Measurements from ENCODE around the gene NOC2L.
A peak's percentile ranks its signal among the peaks of the same experiment; 100 is the strongest.

The NOC2L gene

DNA sequence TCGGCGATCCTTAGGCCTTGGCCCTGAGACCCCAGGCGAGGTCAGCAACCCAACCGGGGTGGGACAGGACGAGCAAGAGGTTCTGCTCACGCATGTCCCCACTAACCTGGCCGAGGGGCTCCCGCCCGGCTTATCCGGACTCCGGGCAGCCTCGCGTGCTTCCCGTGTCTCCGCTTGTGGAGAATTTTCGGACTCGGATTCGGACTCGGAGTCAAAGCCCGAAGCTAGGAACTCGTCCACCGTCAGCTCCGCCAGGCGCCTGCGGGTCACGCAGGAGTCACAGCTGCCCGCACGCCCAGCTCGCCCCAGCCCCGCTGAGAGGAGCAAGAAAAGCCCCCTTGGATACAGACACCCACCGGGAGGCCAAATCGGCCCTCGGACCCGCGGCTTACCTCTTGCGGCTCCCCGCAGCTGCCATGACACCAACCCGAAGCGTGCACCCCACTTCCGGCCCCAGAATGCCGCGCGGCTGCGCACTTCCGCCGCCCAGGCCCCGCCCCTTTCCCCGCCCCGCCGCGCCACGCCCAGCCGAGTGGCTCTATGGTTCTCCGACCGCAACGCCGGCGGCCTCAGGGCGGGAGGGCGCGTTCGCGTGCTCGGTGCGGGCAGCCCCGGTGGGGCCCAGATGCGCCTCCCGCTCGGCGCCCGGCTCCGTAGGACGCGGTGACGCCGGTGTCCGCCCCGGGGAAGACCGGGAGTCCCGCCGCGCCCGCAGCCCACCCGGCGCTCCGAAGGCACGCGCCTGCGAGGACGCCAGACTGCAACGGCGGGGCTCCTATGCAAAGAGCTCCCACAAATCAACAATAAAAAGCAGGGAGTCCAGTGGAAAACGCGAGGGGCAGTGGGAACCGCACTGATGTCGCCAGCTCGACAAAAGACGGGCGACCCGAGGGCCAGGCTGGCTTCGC lies at the start of gene NOC2L:
Gene NOC2L (minus strand): TSS at position 434 of the 908 bp plus-strand sequence. CDS start 16 bp downstream, at position 418.
- TF ChIP-seq, protein P1, sequence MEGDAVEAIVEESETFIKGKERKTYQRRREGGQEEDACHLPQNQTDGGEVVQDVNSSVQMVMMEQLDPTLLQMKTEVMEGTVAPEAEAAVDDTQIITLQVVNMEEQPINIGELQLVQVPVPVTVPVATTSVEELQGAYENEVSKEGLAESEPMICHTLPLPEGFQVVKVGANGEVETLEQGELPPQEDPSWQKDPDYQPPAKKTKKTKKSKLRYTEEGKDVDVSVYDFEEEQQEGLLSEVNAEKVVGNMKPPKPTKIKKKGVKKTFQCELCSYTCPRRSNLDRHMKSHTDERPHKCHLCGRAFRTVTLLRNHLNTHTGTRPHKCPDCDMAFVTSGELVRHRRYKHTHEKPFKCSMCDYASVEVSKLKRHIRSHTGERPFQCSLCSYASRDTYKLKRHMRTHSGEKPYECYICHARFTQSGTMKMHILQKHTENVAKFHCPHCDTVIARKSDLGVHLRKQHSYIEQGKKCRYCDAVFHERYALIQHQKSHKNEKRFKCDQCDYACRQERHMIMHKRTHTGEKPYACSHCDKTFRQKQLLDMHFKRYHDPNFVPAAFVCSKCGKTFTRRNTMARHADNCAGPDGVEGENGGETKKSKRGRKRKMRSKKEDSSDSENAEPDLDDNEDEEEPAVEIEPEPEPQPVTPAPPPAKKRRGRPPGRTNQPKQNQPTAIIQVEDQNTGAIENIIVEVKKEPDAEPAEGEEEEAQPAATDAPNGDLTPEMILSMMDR (IDR thresholded peaks at IDR 0.05; ENCODE audit: low read depth, low read length, missing control alignments) = no peak
- peak within 1 kb of the TSS; percentile 100 for H3K4me3 ChIP-seq (ENCODE audit: low read depth, low read length)
- DNase-seq (ENCODE audit: low read depth) = peak; percentile 54

DNA sequence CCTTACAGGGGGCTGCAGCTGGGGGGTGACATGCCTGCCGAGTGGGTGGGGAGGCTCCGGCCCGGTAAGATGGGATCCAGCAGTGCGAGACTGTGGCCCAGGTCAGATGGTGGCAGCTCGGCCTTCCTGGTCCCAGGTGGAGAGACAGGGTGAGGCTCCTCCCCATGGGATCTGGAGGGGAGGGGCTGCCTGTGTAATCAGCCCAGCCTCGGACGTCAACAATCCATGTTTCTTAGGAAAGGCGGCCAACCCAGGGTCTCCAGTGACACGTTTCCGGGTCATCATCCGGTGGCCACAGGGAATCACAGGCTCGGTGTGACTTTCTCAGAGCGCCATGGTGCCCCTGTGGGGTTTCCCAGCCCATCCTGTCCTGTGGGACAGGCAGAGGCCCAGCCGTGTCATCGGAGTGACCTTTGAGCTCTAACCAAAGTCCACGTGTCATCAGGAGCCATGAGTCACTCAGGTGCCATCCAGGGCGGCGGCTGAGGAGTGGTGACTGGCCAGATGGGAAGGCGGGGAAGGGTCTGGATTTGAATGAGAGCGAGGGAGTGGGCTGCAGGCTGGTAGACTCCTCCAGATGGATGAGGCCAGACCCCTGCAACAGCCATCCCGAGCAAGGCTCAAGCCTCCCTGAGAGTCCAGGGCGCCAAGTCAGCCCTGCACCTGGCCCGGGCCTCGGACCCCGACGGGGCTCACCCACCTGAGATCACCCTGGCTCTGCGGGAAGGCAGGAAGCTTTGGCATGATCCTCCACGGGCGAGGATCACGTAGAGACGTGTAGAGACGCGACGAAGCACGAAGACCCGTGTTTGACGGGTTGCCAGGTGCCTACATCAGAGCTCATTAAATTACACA lies 47.5 kb upstream of the NOC2L start:
- no peak for DNase-seq (ENCODE audit: low read depth)
- no peak overlapping the region for H3K4me3 ChIP-seq (ENCODE audit: low read depth, low read length)
- TF ChIP-seq, protein P1 (IDR thresholded peaks at IDR 0.05; ENCODE audit: low read depth, low read length, missing control alignments) = no peak

DNA sequence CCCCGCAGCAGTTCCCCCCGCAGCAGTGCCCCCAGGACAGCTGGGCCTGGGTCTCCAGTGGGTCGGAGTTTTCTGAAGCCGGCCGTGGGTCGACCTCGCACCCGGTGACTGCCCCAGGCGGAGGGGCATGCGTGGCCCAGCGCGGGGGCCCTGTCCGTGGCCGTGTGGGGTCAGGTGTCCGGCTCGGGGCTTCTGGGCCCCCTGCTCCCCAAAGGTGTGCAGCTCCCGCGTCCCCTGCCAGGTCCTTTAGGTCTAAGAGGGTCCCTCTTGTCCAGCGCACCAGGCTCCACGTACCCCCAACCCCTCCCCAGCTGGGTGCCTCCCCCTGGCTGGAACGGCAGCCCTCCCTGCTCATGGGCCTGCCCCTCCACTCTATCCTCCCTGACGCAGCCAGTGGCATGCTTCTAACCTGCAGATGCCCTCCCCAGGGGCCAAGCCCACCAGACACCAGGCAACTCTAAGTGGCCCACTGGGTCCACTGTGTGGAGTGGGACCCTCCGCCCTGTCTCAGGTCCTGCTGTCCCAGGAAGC lies 46.8 kb upstream of the NOC2L start:
- TF ChIP-seq, protein P1 (IDR thresholded peaks at IDR 0.05; ENCODE audit: low read depth, low read length, missing control alignments) = no peak
- no peak overlapping the region for H3K4me3 ChIP-seq (ENCODE audit: low read depth, low read length)
- DNase-seq (ENCODE audit: low read depth) = no peak

DNA sequence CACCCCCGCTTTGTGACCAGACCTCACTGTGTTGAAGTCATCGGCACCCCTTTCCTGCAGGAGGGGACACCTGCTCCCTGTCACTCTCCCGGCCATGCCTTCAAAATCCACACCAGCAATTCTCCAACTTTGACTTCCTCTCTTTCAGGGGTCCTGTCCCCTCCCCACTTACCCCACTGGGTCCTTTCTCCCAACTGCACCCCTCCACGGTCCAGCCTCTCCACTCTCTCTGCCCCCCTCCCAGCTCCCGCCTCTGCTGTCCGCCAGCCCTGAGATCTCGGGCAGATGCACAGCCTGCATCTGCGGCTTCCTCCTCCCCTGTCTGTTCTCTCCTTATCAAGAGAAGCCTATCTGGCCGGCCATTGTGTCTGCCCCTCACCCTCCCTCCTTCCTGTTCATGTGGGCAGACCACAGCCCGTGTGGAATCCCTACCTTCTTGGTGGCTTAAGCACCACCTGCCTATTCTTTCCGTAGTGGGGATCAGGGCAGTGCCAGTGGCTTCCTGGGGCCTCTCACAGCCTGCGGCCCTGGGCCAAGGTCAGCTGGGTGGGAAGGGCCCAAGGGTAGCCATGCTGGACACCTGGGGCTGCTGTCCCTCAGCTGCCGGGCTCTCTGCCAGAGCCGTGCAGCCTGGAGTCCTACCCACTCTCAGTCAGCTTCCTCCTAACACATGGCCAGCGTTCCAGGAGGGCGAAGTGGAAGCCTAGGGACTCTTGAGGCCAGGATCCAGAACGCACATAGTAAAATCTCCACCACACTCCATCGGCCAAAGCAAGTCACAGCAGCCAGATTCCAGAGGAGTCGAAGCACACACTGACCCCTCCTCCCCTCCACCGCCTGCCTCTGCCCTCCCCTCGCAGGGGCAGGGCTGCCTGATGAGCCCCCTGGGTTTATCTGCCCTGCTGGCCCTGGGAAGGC lies 46.0 kb upstream of the NOC2L start:
- TF ChIP-seq, protein P1 (IDR thresholded peaks at IDR 0.05; ENCODE audit: low read depth, low read length, missing control alignments) = no peak
- DNase-seq (ENCODE audit: low read depth) = no peak
- no peak overlapping the region for H3K4me3 ChIP-seq (ENCODE audit: low read depth, low read length)

DNA sequence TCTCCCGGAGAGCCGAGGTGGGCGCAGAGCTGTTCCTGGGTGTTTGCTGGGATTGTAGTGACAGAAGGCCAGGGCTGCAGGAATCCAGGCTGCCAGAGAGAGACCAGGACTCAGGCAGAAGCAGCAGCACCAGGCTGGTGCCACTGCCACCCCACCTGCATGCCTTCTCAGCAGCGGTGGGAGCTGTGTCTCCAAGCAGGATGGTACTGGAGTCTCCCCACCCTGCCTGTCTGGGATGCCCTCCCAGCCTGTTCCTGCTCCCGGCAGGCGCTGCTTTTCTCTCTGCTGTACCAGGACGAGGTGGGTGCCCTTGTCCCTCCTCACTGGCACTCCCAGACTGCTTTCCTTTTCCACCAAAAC lies 45.3 kb upstream of the NOC2L start:
- DNase-seq (ENCODE audit: low read depth) = no peak
- TF ChIP-seq, protein P1 (IDR thresholded peaks at IDR 0.05; ENCODE audit: low read depth, low read length, missing control alignments) = no peak
- no peak overlapping the region for H3K4me3 ChIP-seq (ENCODE audit: low read depth, low read length)
